Activated T-helper 1 cell treated with anti-CD3 and anti-CD28 coated beads, Interleukin-2, amount 50 U/mL, for 16 hours (primary cell): Measurements from ENCODE around the gene PLA2G6.
A peak's percentile ranks its signal among the peaks of the same experiment; 100 is the strongest.
"Not testable (repeated sequence)": the region's sequence is repeated elsewhere in the genome, so short reads cannot be mapped to it uniquely, and the experiment has no call there.

ENCODE experiments used
- DNase-seq, 2 donors: peaks; one replicate each; pipeline ENCODE4 v3.0.0-alpha.2; 2020; ENCODE audit warnings: low read depth in 1 of 2, low spot score in 1 of 2

The PLA2G6 gene

GRCh38 chr22:38191731-38192474 is 10.3 kb upstream of the PLA2G6 start:
- DNase-seq, result no peak

GRCh38 chr22:38191055-38191454 is 9.4 kb upstream of the PLA2G6 start:
- no peak for DNase-seq

GRCh38 chr22:38190581-38190980 is 9.0 kb upstream of the PLA2G6 start:
- DNase-seq, result no peak

GRCh38 chr22:38189104-38189503 is 7.5 kb upstream of the PLA2G6 start:
- DNase-seq, result no peak

- DNase-seq, result no peak
These were observed 6.0 kb upstream of the PLA2G6 start for GRCh38 chr22:38187413-38188212.

- no peak for DNase-seq
These were observed 4.8 kb upstream of the PLA2G6 start for GRCh38 chr22:38186429-38186828.

GRCh38 chr22:38184788-38185187 is 3.2 kb upstream of the PLA2G6 start:
- DNase-seq, result no peak

GRCh38 chr22:38180841-38181452 is 683 bp downstream of the PLA2G6 start:
- peak in 1 of 2 donors; percentile 4 for DNase-seq

- not testable (repeated sequence) for DNase-seq
These were observed 3.1 kb downstream of the PLA2G6 start for GRCh38 chr22:38178605-38178937.

- no peak for DNase-seq
These were observed 3.6 kb downstream of the PLA2G6 start for GRCh38 chr22:38177926-38178604.

GRCh38 chr22:38177571-38177925 is 4.1 kb downstream of the PLA2G6 start:
- not testable (repeated sequence) for DNase-seq

GRCh38 chr22:38177044-38177443 is 4.6 kb downstream of the PLA2G6 start:
- no peak for DNase-seq

GRCh38 chr22:38176170-38176741 is 5.4 kb downstream of the PLA2G6 start:
- peak in 1 of 2 donors; percentile 10 for DNase-seq

GRCh38 chr22:38175206-38176118 is 6.2 kb downstream of the PLA2G6 start:
- no peak for DNase-seq

- DNase-seq, result no peak
These were observed 7.0 kb downstream of the PLA2G6 start for GRCh38 chr22:38174626-38175025.

- no peak for DNase-seq
These were observed 8.1 kb downstream of the PLA2G6 start for GRCh38 chr22:38173641-38173906.

GRCh38 chr22:38172832-38173640 is 8.6 kb downstream of the PLA2G6 start:
- DNase-seq, result peak in 1 of 2 donors; percentile 5

GRCh38 chr22:38171927-38172831 is 9.5 kb downstream of the PLA2G6 start:
- DNase-seq, result no peak

- no peak for DNase-seq
These were observed 11.2 kb downstream of the PLA2G6 start for GRCh38 chr22:38170469-38170868.
